HG03064 (cell line): ENCODE measurements around the gene ABHD15.

Experiments
- ATAC-seq: cut with Tn5 transposase; IDR thresholded peaks from one replicate; pipeline ENCODE4 v1.9.1; 2021; ENCODE audit warnings: low read depth; ENCODE audit not compliant: unreplicated experiment

The ABHD15 gene

GRCh38 chr17:29583324-29584248 lies 16.7 kb upstream of the ABHD15 start:
- ATAC-seq = no peak

- no peak for ATAC-seq
Observed at GRCh38 chr17:29582772-29583171, 15.9 kb upstream of the ABHD15 start.

GRCh38 chr17:29582254-29582765 lies 15.5 kb upstream of the ABHD15 start:
- no peak for ATAC-seq

GRCh38 chr17:29581583-29582253 lies 14.9 kb upstream of the ABHD15 start:
- ATAC-seq = no peak

GRCh38 chr17:29579866-29580771 lies 13.3 kb upstream of the ABHD15 start:
- peak; percentile 65 for ATAC-seq

GRCh38 chr17:29578626-29579485 lies 12.0 kb upstream of the ABHD15 start:
- ATAC-seq = no peak

GRCh38 chr17:29577385-29578211 lies 10.8 kb upstream of the ABHD15 start:
- no peak for ATAC-seq

GRCh38 chr17:29577001-29577370 lies 10.1 kb upstream of the ABHD15 start:
- ATAC-seq = no peak

- ATAC-seq = no peak
Observed at GRCh38 chr17:29576214-29577000, 9.6 kb upstream of the ABHD15 start.

GRCh38 chr17:29575511-29576213 lies 8.8 kb upstream of the ABHD15 start:
- no peak for ATAC-seq

GRCh38 chr17:29574732-29575510 lies 8.1 kb upstream of the ABHD15 start:
- no peak for ATAC-seq

- ATAC-seq = no peak
Observed at GRCh38 chr17:29573871-29574731, 7.3 kb upstream of the ABHD15 start.

- no peak for ATAC-seq
Observed at GRCh38 chr17:29573558-29573869, 6.7 kb upstream of the ABHD15 start.

- ATAC-seq = no peak
Observed at GRCh38 chr17:29572691-29573557, 6.1 kb upstream of the ABHD15 start.
